Esophagus squamous epithelium (tissue), 4 donors: ENCODE measurements around the gene VWA8.

Experiments used
- CTCF ChIP-seq, 6 experiments: fragments of 450-650 bp in 4 of 6; fragments of 200-600 bp in 2 of 6; sonication (generic) in 2 of 6; IDR thresholded peaks; one replicate each; pipeline ENCODE4 v1.5.1; 2016 to 2019; ENCODE audit warnings: antibody characterized with exemption in 6 of 6, mild to moderate bottlenecking in 4 of 6, moderate library complexity in 4 of 6
- POLR2A ChIP-seq, 4 donors: fragments of 450-650 bp; IDR thresholded peaks; one replicate each; pipeline ENCODE4 v1.6.1; 2017; ENCODE audit warnings: antibody characterized with exemption in 4 of 4, mild to moderate bottlenecking in 4 of 4, moderate library complexity in 3 of 4

DNA sequence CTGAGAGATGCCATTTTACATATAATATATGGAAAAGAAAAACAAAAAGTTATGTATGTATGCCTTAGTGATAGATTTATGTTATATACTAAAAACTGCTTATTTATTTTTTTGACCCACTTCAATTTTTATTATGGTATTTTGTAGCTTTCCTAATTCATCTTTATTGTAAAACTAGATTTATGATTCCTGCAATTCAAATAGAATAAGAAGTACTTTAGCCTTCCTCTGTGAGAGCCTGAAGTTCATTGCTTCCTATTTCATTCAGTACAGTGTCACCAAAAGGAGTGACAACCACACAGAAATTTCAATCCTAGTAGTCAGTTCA, 345.4 kb downstream of the VWA8 start:
- TF ChIP-seq POLR2A (IDR thresholded peaks at IDR 0.05), result no peak
- TF ChIP-seq CTCF (IDR thresholded peaks at IDR 0.05), result no peak
